Measurements from ENCODE around the gene PIM1. TPM values are rescaled to one million over a fixed set of nuclear protein-coding genes. Genes with fewer than 3 reads are reported as not detected.

The PIM1 gene
- total RNA-seq, 1 experiment from 2014 or later: 20.0 TPM

DNA sequence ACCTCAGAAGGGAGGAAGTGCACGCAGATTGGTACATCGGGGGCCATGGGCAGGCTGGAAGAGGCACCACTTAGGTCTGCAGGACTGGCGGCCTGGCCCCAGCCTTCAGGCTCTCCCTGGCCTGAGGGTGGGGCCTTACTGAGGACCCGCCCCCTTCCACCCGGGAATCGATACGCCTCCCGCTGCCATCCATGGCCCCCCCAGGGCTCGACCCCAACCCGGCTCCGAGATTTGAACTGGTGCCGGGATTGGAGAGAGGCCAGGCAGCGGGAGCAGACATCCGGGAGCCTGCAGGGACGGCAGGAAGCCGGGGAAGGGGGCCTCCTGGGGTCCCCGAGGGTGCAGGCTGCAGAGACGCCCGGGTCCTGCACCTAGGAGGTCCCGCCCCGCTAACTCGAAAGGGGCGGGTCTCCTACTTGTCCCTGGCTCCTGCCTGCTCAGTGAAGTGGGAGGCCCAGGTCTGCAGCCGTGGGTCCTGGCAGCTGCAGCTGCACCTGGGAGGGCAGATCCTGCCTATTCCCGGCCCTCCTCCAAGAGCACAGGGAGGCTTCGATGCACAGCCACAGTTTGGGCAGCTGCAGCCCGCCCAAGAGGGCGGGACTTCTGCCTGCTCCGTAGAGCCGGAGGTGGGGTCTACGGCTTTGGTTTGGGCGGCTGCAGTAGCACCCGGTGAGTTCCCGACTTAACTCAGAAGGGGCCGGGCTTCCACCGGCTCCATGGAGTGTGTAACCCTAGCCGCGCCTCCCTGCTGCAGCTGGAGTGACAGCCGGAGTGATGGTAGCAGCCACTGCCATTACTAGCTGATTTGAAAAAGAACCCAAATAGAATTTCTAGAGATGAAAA is 52.4 kb downstream of the PIM1 start:
- peak; percentile 86 for DNase-seq (ENCODE audit: low spot score)

DNA sequence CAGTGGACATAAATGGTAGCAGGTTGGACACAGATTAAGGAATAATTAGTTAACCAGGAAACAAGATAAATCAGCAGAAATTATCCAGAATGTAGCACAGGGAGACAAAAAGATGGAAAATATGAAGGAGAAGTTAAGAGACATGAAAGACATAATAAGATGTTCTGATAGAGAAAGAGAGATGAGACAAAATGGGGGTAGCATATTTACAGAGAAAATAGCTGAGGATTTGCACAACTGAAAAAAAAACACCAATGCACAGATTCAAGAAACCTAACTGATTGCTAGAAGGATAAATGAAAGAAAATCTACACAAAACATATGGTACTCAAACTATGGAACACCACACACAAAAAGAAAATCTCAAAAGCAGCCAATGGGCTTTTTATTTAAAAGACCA is 53.0 kb downstream of the PIM1 start:
- no peak for DNase-seq (ENCODE audit: low spot score)

Other genes with a start within 250 kb of the PIM1 start
- 0.29 TPM in 1 of 2 replicates, not detected in the other for gene PI16, start 215.4 kb upstream of the PIM1 start, total RNA-seq (2014; rRNA removed; shearing (Covaris generic))
- gene MTCH1, start 184.0 kb upstream of the PIM1 start, total RNA-seq (2014; rRNA removed; shearing (Covaris generic)): 254 and 264 TPM in 2 replicates
- 0.31 and 0.53 TPM in 2 replicates for gene FGD2, start 164.5 kb upstream of the PIM1 start, total RNA-seq (2014; rRNA removed; shearing (Covaris generic))
- gene TBC1D22B, start 87.6 kb downstream of the PIM1 start, total RNA-seq (2014; rRNA removed; shearing (Covaris generic)): 7.8 and 8.2 TPM in 2 replicates
- gene TMEM217, start 88.0 kb downstream of the PIM1 start, total RNA-seq (2014; rRNA removed; shearing (Covaris generic)): 1.4 and 1.8 TPM in 2 replicates
- gene RNF8, start 183.8 kb downstream of the PIM1 start, total RNA-seq (2014; rRNA removed; shearing (Covaris generic)): 10.2 and 11.6 TPM in 2 replicates